ENCODE measurements around the gene SH3GLB1. TPM values are rescaled to one million over a fixed set of nuclear protein-coding genes. Genes with fewer than 3 reads are reported as not detected.

SH3GLB1 gene
- total RNA-seq, 1 experiment from 2014 or later = 42.4 TPM

DNA sequence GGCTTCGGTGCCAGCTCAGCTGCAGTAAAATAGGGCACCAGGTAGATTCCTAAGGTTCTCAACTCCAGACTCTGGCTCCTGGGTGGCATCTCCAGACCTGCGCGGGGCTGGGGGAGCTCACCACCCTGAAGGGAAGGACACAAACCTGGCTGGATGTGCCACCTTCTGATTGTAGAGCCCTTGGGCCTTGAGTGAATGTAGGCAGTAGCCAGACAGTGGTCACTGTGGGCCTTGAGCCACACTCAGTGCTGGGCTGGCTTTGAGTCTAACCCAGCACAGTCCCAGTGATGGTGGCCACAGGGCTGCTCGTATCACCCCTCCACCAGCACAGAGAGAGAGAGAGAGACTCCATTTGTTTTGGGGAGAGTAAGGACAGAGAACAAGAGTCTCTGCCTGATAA lies 38.0 kb upstream of the SH3GLB1 start:
- Histone ChIP-seq H3K9me3 (ENCODE audit: control insufficient read depth in 1 of 2, insufficient read depth in 1 of 2, low read depth in 1 of 2, low read length in 2 of 2) (no peaks in the 10 kb centered on the region), H4K20me1 (ENCODE audit: insufficient read depth) (no peaks in the 10 kb centered on the region), H3K9ac (ENCODE audit: low read length) (no peak overlapping the region), H3K27ac (ENCODE audit: low read depth, low read length) (no peak overlapping the region), H3K4me1 (ENCODE audit: control insufficient read depth in 1 of 2, insufficient read depth in 2 of 2, low read length in 2 of 2) (no peaks in the 10 kb centered on the region), H3K9me2 (ENCODE audit: insufficient read depth) (no peaks in the 10 kb centered on the region), H3K27me3 (ENCODE audit: insufficient read depth, low read length) (no peaks in the 10 kb centered on the region), H3K36me3 (ENCODE audit: control insufficient read depth in 1 of 2, insufficient read depth in 2 of 2, low read length in 2 of 2) (no peaks in the 10 kb centered on the region), H3K79me2 (ENCODE audit: insufficient read depth, low read length) (no peaks in the 10 kb centered on the region), H3K4me3 (replicated peaks in 1 of 2; ENCODE audit: low read depth in 1 of 2, low read length in 2 of 2) (no peak overlapping the region), H2AFZ (ENCODE audit: low read depth, low read length, poor library complexity, severe bottlenecking) (no peak overlapping the region), H3K4me2 (ENCODE audit: low read length) (no peak overlapping the region)
- no TSS peak for BruUV-seq (replicated peaks)
- CTCF ChIA-PET = no interaction called here
- DNase-seq (ENCODE audit: low read depth, low spot score) (no peak), ATAC-seq (no peak)
- no peak for TF ChIP-seq SIN3A (IDR thresholded peaks at IDR 0.05; ENCODE audit: low read depth)
- TF ChIP-seq SP1 (IDR thresholded peaks at IDR 0.05; ENCODE audit: low read depth) = no peak
- no peak for TF ChIP-seq TCF7L2 (IDR thresholded peaks at IDR 0.05; ENCODE audit: borderline replicate concordance, extremely low read depth, insufficient read depth, insufficient read length)
- no peak for TF ChIP-seq CTCF (IDR thresholded peaks at IDR 0.05 in 2 of 3, conservative IDR thresholded peaks at IDR 0.05 in 1 of 3; ENCODE audit: borderline replicate concordance in 1 of 3, insufficient read depth in 1 of 3, low read depth in 2 of 3, low read length in 2 of 3)
- no peak for TF ChIP-seq ATF3 (IDR thresholded peaks at IDR 0.05)
- no peak for TF ChIP-seq EGR1 (IDR thresholded peaks at IDR 0.05; ENCODE audit: low read depth)
- TF ChIP-seq EZH2phosphoT487 (IDR thresholded peaks at IDR 0.05; ENCODE audit: borderline replicate concordance) = no peak
- TF ChIP-seq, protein P1, sequence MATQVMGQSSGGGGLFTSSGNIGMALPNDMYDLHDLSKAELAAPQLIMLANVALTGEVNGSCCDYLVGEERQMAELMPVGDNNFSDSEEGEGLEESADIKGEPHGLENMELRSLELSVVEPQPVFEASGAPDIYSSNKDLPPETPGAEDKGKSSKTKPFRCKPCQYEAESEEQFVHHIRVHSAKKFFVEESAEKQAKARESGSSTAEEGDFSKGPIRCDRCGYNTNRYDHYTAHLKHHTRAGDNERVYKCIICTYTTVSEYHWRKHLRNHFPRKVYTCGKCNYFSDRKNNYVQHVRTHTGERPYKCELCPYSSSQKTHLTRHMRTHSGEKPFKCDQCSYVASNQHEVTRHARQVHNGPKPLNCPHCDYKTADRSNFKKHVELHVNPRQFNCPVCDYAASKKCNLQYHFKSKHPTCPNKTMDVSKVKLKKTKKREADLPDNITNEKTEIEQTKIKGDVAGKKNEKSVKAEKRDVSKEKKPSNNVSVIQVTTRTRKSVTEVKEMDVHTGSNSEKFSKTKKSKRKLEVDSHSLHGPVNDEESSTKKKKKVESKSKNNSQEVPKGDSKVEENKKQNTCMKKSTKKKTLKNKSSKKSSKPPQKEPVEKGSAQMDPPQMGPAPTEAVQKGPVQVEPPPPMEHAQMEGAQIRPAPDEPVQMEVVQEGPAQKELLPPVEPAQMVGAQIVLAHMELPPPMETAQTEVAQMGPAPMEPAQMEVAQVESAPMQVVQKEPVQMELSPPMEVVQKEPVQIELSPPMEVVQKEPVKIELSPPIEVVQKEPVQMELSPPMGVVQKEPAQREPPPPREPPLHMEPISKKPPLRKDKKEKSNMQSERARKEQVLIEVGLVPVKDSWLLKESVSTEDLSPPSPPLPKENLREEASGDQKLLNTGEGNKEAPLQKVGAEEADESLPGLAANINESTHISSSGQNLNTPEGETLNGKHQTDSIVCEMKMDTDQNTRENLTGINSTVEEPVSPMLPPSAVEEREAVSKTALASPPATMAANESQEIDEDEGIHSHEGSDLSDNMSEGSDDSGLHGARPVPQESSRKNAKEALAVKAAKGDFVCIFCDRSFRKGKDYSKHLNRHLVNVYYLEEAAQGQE (IDR thresholded peaks at IDR 0.05; ENCODE audit: low read depth) = no peak
- no peak for TF ChIP-seq JUND (IDR thresholded peaks at IDR 0.05)
- no peak for TF ChIP-seq CBX3 (IDR thresholded peaks at IDR 0.05; ENCODE audit: low read depth)
- no peak for TF ChIP-seq CEBPB (IDR thresholded peaks at IDR 0.05; ENCODE audit: low read depth)
- TF ChIP-seq MAX (IDR thresholded peaks at IDR 0.05) = no peak
- TF ChIP-seq FOSL1 (IDR thresholded peaks at IDR 0.05; ENCODE audit: low read depth) = no peak
- no peak for TF ChIP-seq EZH2 (IDR thresholded peaks at IDR 0.05)
- POLR2A ChIA-PET = no interaction called here
- intact Hi-C loops (cut with micrococcal nuclease) = no loop called here
- RAD21 ChIA-PET (ENCODE audit: low non-redundant PET in 1 of 2, low total read pairs in 2 of 2, uncharacterized antibody in 2 of 2, unreplicated experiment in 2 of 2) = no interaction called here
